A549 (cell line): ENCODE results near the gene TXN2.

Experiments used
- KDM1A ChIP-seq: fragments of 200-600 bp; sonication (generic); IDR thresholded peaks from 2 replicates; pipeline ENCODE4 v1.6.1; 2016; ENCODE audit warnings: low read depth, mild to moderate bottlenecking
- KDM5A ChIP-seq: fragments of 200-600 bp; sonication (generic); IDR thresholded peaks from 2 replicates; pipeline ENCODE4 v1.6.1; 2016; ENCODE audit warnings: antibody characterized with exemption, mild to moderate bottlenecking
- NFE2L2 ChIP-seq: fragments of 150-350 bp; conservative IDR thresholded peaks from 2 replicates; pipeline ENCODE4 v1.6.1; 2014; ENCODE audit warnings: low read length
- POLR2A ChIP-seq: IDR thresholded peaks from 2 replicates; pipeline ENCODE4 v1.6.1; 2012; ENCODE audit warnings: mild to moderate bottlenecking, low read length
- RAD21 ChIP-seq, 2 experiments: fragments of >200 bp in 1 of 2; sonication (Bioruptor Twin) in 1 of 2; formaldehyde crosslinking in 1 of 2; IDR thresholded peaks in 1 of 2; conservative IDR thresholded peaks in 1 of 2; 2 replicates in 1 of 2; 3 replicates in 1 of 2; pipeline ENCODE4 v1.6.1; 2012 to 2018; ENCODE audit warnings: inconsistent platforms in 1 of 2
- RFX5 ChIP-seq: fragments of 450-650 bp; IDR thresholded peaks from 2 replicates; pipeline ENCODE4 v1.7.1; 2014; ENCODE audit warnings: antibody characterized with exemption, mild to moderate bottlenecking, moderate library complexity
- ZNF302 ChIP-seq: fragments of 250-450 bp; sonication (Bioruptor Pico); IDR thresholded peaks from 2 replicates; pipeline ENCODE4 v1.9.0; 2021; ENCODE audit warnings: inconsistent platforms, mild to moderate bottlenecking, moderate library complexity
- TF ChIP-seq, protein P1 (sequence below): fragments of >200 bp; sonication (Bioruptor Twin); formaldehyde crosslinking; IDR thresholded peaks from 3 replicates; pipeline ENCODE4 v1.5.1; 2016
- TF ChIP-seq, protein P2 (sequence below): fragments of >200 bp; sonication (Bioruptor Twin); formaldehyde crosslinking; IDR thresholded peaks from 3 replicates; pipeline ENCODE4 v1.6.1; 2016
- TF ChIP-seq, protein P3 (sequence below): IDR thresholded peaks from 2 replicates; pipeline ENCODE4 v1.6.1; 2012

DNA sequence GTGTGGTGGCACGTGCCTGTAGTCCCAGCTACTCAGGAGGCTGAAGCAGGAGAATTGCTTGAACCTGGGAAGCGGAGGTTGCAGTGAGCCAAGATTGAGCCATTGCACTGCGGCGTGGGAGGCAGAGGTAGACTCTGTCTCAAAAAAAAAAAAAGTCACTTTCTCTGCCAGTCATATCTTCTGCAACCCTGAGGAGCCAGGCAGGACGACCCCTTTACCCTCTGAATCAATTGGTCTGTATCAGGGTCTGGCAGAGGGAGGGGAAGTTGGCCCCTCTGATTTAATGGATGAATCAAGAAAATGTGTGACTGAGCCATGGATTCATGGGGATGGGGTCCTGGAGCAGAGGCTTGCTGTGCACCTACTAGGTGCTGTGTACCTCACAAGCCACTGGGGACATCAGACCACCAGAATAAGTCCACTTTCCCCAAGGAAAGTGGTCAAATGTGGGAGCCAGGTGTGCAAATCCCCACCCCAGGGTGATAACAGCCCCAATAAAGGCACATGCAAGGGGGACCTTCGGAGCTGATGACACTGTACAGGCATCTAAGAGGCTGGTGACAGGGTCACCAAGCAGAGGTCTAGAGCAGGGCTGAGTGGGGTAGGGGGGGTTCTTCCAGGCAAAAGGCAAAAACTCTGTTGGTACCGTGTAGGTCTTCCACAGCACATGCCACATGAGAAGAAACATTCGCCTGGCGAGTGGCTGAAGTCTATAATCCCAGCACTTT is 29.0 kb downstream of the TXN2 start:
- TF ChIP-seq, protein P1, sequence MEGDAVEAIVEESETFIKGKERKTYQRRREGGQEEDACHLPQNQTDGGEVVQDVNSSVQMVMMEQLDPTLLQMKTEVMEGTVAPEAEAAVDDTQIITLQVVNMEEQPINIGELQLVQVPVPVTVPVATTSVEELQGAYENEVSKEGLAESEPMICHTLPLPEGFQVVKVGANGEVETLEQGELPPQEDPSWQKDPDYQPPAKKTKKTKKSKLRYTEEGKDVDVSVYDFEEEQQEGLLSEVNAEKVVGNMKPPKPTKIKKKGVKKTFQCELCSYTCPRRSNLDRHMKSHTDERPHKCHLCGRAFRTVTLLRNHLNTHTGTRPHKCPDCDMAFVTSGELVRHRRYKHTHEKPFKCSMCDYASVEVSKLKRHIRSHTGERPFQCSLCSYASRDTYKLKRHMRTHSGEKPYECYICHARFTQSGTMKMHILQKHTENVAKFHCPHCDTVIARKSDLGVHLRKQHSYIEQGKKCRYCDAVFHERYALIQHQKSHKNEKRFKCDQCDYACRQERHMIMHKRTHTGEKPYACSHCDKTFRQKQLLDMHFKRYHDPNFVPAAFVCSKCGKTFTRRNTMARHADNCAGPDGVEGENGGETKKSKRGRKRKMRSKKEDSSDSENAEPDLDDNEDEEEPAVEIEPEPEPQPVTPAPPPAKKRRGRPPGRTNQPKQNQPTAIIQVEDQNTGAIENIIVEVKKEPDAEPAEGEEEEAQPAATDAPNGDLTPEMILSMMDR, result no peak
- TF ChIP-seq RFX5 (no peak), POLR2A (no peak), RAD21 (conservative IDR thresholded peaks at IDR 0.05 in 1 of 2, IDR thresholded peaks at IDR 0.05 in 1 of 2) (no peak), NFE2L2 (no peak), ZNF302 (no peak), KDM5A (no peak), KDM1A (no peak)
- TF ChIP-seq, protein P2, sequence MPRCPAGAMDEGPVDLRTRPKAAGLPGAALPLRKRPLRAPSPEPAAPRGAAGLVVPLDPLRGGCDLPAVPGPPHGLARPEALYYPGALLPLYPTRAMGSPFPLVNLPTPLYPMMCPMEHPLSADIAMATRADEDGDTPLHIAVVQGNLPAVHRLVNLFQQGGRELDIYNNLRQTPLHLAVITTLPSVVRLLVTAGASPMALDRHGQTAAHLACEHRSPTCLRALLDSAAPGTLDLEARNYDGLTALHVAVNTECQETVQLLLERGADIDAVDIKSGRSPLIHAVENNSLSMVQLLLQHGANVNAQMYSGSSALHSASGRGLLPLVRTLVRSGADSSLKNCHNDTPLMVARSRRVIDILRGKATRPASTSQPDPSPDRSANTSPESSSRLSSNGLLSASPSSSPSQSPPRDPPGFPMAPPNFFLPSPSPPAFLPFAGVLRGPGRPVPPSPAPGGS, result no peak
- TF ChIP-seq, protein P3, sequence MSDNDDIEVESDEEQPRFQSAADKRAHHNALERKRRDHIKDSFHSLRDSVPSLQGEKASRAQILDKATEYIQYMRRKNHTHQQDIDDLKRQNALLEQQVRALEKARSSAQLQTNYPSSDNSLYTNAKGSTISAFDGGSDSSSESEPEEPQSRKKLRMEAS, result no peak
